CD4-positive, alpha-beta T cell treated with Interleukin-10 for 1 hour (primary cell): ENCODE measurements around the gene NDUFB10.

Source experiments
- DNase-seq: peaks from one replicate; pipeline ENCODE4 v3.0.0-alpha.2; 2020

NDUFB10 gene

GRCh38 chr16:1973461-1974156 lies 14.3 kb downstream of the NDUFB10 start:
- DNase-seq, result no peak

GRCh38 chr16:1974157-1975070 lies 15.1 kb downstream of the NDUFB10 start:
- no peak for DNase-seq

GRCh38 chr16:1975432-1976215 lies 16.3 kb downstream of the NDUFB10 start:
- DNase-seq, result no peak

- DNase-seq, result no peak
Observed at GRCh38 chr16:1976216-1976520, 16.8 kb downstream of the NDUFB10 start.

GRCh38 chr16:1976951-1977874 lies 17.9 kb downstream of the NDUFB10 start:
- DNase-seq, result no peak

GRCh38 chr16:1977875-1978268 lies 18.5 kb downstream of the NDUFB10 start:
- no peak for DNase-seq

- no peak for DNase-seq
Observed at GRCh38 chr16:1978476-1979120, 19.3 kb downstream of the NDUFB10 start.

GRCh38 chr16:1979271-1980029 lies 20.1 kb downstream of the NDUFB10 start:
- DNase-seq, result peak; percentile 54

GRCh38 chr16:1980030-1980769 lies 20.9 kb downstream of the NDUFB10 start:
- no peak for DNase-seq

- DNase-seq, result no peak
Observed at GRCh38 chr16:1980770-1981087, 21.4 kb downstream of the NDUFB10 start.

GRCh38 chr16:1981398-1981836 lies 22.1 kb downstream of the NDUFB10 start, which contains the start of gene NOXO1:
TSS of gene NOXO1 (minus strand) at chr16:1981469. CDS start at chr16:1981179, 290 bp downstream.
- no peak for DNase-seq

- DNase-seq, result no peak
Observed at GRCh38 chr16:1982013-1982433, 22.7 kb downstream of the NDUFB10 start.

- no peak for DNase-seq
Observed at GRCh38 chr16:1982991-1983543, 23.7 kb downstream of the NDUFB10 start.

- DNase-seq, result peak; percentile 83
Observed at GRCh38 chr16:1983544-1984346, 24.4 kb downstream of the NDUFB10 start, which contains the start of gene GFER. TSS of gene GFER (plus strand) at chr16:1984193. CDS start at chr16:1984219, 26 bp downstream.

- no peak for DNase-seq
Observed at GRCh38 chr16:1984347-1985225, 25.2 kb downstream of the NDUFB10 start.

- DNase-seq, result no peak
Observed at GRCh38 chr16:1985466-1986150, 26.3 kb downstream of the NDUFB10 start.

- no peak for DNase-seq
Observed at GRCh38 chr16:1987198-1987597, 27.9 kb downstream of the NDUFB10 start.
